HEK293T (cell line): ENCODE measurements around the gene MACROD2.

Experiments used
- CTCF ChIA-PET: fragments of 350-600 bp; formaldehyde crosslinking; extraction: SDS; loops from one replicate; lab custom pipeline; 2021; ENCODE audit warnings: antibody characterized with exemption, inconsistent platforms; lab: Yijun Ruan, JAX
- POLR2A ChIA-PET: fragments of 350-600 bp; formaldehyde crosslinking; extraction: SDS; loops from one replicate; lab custom pipeline; 2020; ENCODE audit warnings: antibody characterized with exemption, inconsistent platforms; lab: Yijun Ruan, JAX
- DNase-seq: peaks from one replicate; pipeline ENCODE4 v3.0.0; 2012; ENCODE audit warnings: mixed read lengths; ENCODE audit errors: extremely low spot score
- ARNT ChIP-seq: fragments of 450-650 bp; IDR thresholded peaks from 2 replicates; pipeline ENCODE4 v1.6.1; 2017; ENCODE audit warnings: mild to moderate bottlenecking
- BHLHE40 ChIP-seq: fragments of 450-650 bp; IDR thresholded peaks from 2 replicates; pipeline ENCODE4 v1.6.1; 2016; ENCODE audit warnings: mild to moderate bottlenecking, moderate library complexity, borderline replicate concordance
- CTBP1 ChIP-seq: fragments of 450-650 bp; IDR thresholded peaks from 2 replicates; pipeline ENCODE4 v1.6.1; 2016; ENCODE audit warnings: borderline replicate concordance
- ELF4 ChIP-seq: fragments of 450-650 bp; IDR thresholded peaks from 2 replicates; pipeline ENCODE4 v1.6.1; 2017; ENCODE audit warnings: antibody characterized with exemption
- FOXA1 ChIP-seq: fragments of 450-650 bp; IDR thresholded peaks from 2 replicates; pipeline ENCODE4 v1.6.1; 2016; ENCODE audit warnings: mild to moderate bottlenecking
- FOXK2 ChIP-seq: fragments of 450-650 bp; IDR thresholded peaks from 2 replicates; pipeline ENCODE4 v1.6.1; 2016; ENCODE audit warnings: mild to moderate bottlenecking
- FOXM1 ChIP-seq: fragments of 450-650 bp; IDR thresholded peaks from 2 replicates; pipeline ENCODE4 v1.6.1; 2017; ENCODE audit warnings: mild to moderate bottlenecking, borderline replicate concordance
- HDGF ChIP-seq: fragments of 450-650 bp; IDR thresholded peaks from 2 replicates; pipeline ENCODE4 v1.6.1; 2017; ENCODE audit warnings: antibody characterized with exemption, borderline replicate concordance
- L3MBTL2 ChIP-seq: fragments of 450-650 bp; conservative IDR thresholded peaks from 2 replicates; pipeline ENCODE4 v1.6.1; 2016; ENCODE audit warnings: mild to moderate bottlenecking
- LEF1 ChIP-seq: fragments of 450-650 bp; IDR thresholded peaks from 2 replicates; pipeline ENCODE4 v1.6.1; 2017; ENCODE audit warnings: mild to moderate bottlenecking, borderline replicate concordance
- NFRKB ChIP-seq: fragments of 450-650 bp; IDR thresholded peaks from 2 replicates; pipeline ENCODE4 v1.6.1; 2016; ENCODE audit warnings: mild to moderate bottlenecking, moderate library complexity
- SP1 ChIP-seq: fragments of 450-650 bp; IDR thresholded peaks from 2 replicates; pipeline ENCODE4 v1.6.1; 2017
- SUZ12 ChIP-seq: fragments of 450-650 bp; IDR thresholded peaks from 2 replicates; pipeline ENCODE4 v1.6.1; 2016; ENCODE audit warnings: mild to moderate bottlenecking
- TARDBP ChIP-seq: fragments of 450-650 bp; IDR thresholded peaks from 2 replicates; pipeline ENCODE4 v1.6.1; 2016
- ZNF384 ChIP-seq: fragments of 450-650 bp; IDR thresholded peaks from 2 replicates; pipeline ENCODE4 v1.6.1; 2016
- TF ChIP-seq, protein P1 (sequence below): fragments of 450-650 bp; IDR thresholded peaks from 2 replicates; pipeline ENCODE4 v1.6.1; 2016

MACROD2 gene

DNA sequence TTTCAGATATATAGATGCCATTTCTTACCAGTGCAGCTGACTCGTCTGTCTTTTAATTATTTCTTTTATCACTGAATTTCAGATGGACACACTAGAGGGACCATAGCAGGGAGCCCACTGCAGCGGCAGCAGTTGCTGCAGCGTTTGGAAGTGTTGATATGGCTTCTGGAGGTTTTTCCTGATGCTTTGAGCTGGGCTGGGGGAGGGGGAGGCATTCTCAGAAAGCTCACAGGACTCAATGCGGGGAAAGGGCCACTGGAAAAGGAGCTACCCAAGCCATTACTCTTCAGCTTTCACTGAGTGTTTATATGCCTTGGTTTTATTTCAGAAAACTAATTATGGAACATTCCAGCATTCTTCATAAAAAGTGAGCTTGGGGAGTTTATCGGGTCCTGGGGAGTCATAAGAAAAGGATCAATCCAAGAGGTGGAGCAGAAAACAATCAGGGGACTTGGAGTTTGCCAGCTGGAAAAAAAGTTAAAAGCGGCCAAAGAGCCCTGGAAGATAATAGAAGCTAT, 1082.5 kb downstream of the MACROD2 start:
- POLR2A ChIA-PET: no interaction called here
- no peak for DNase-seq
- CTCF ChIA-PET: no interaction called here
- TF ChIP-seq NFRKB (no peak), ZNF384 (no peak), LEF1 (no peak), HDGF (no peak), FOXK2 (no peak), ELF4 (no peak)
- TF ChIP-seq, protein P1, sequence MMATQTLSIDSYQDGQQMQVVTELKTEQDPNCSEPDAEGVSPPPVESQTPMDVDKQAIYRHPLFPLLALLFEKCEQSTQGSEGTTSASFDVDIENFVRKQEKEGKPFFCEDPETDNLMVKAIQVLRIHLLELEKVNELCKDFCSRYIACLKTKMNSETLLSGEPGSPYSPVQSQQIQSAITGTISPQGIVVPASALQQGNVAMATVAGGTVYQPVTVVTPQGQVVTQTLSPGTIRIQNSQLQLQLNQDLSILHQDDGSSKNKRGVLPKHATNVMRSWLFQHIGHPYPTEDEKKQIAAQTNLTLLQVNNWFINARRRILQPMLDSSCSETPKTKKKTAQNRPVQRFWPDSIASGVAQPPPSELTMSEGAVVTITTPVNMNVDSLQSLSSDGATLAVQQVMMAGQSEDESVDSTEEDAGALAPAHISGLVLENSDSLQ: no peak

DNA sequence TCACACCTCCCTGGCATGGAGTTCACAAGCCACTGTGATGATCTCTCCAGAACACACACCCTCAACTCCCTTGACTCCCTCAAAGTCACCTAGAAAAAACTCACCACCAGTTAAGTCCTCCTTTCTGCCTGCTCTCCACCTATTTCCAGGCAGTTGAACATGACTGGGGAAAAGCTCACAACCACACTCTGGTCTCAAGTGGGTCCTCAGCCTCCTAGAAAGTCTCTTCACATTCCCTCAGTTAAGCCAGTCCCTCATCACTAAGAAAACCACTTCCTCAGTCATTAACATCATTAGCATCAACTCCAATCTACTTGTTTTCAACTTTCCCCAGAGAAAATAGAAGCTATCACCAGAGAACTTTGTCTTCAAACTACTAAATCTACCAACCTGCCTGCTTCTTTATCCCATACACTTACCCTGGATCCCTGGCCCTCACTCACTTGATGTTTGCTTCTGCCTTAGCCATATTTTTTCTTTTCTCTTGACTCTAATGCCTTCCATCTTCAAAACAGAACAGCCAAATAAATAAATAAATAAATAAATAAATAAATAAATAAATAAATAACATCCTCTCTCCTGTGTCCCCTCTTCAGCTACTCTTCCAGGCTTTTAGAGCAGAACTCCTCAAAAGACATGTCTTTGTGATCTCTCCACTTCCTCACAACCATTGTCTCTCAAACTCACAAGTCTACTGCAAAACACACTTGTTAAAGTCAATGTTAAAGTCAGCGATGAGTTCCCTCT, 1084.5 kb downstream of the MACROD2 start:
- ChIA-PET POLR2A (no interaction called here), CTCF (interaction anchor here (0.6 kb wide), 1 partner anchor 146 kb away, joined by 5 read pairs; no protein-coding TSS in a partner anchor)
- DNase-seq: no peak
- TF ChIP-seq ZNF384 (no peak), BHLHE40 (no peak), SP1 (no peak), SUZ12 (no peak), TARDBP (no peak), ARNT (no peak), FOXA1 (no peak), ELF4 (no peak), FOXK2 (no peak), CTBP1 (no peak), LEF1 (no peak), FOXM1 (no peak), NFRKB (no peak), HDGF (no peak), L3MBTL2 (no peak)
- TF ChIP-seq, protein P1: no peak

DNA sequence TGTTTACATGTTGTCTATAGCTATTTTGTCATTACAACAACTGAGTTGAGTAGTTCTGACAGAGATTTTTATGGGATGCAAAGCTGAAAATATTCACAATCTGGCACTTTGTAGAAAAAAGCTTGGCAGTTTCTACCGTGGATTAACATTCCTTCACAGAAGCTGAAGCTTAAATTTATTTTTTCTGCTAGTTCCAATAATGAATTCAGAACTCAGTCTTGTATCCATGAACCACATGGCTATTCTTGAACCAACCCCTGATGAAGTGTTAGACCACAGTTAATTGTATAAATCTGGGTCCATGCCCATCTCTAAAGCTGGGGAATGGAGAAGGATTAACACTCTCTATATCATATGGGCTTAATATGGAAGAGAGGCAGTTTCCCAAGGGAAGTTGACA, 1085.9 kb downstream of the MACROD2 start:
- DNase-seq: no peak
- TF ChIP-seq ELF4: no peak
- ChIA-PET CTCF (no interaction called here), POLR2A (no interaction called here)

DNA sequence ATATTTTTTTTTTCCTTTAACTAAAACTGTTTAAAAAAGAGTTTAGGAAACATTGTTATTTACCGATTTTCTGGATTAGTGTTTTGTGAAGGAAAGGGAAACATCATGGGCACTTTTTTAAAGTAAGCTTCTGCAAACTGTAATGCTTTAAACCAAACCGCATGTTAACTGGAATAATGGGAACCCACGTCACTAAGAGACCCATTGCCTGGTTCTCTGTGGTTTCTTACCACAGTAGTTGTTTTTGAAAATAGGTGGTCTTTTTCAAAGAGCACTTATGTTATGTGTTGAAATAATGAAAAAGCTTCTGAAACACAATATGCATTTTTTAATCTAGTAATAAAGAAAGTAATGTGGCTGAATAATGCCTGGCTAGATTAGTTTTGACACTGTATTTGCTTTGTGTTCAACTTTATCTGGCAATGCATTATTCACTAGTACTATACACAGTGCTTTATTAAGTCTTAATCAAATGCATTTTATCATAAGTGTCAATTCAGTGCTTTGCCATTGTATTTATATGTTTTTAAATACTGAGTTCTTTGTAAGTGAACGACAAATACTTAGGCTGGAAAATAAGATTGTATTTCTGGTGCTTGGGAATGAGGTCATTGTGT, 1096.2 kb downstream of the MACROD2 start:
- CTCF ChIA-PET: interaction anchor here (0.7 kb wide), 1 partner anchor 20 kb away, joined by 4 read pairs; no protein-coding TSS in a partner anchor
- no peak for DNase-seq
- no peak for TF ChIP-seq ZNF384
- no peak for TF ChIP-seq FOXA1
- TF ChIP-seq BHLHE40: no peak
- TF ChIP-seq, protein P1: no peak
- no peak for TF ChIP-seq NFRKB
- POLR2A ChIA-PET: no interaction called here

DNA sequence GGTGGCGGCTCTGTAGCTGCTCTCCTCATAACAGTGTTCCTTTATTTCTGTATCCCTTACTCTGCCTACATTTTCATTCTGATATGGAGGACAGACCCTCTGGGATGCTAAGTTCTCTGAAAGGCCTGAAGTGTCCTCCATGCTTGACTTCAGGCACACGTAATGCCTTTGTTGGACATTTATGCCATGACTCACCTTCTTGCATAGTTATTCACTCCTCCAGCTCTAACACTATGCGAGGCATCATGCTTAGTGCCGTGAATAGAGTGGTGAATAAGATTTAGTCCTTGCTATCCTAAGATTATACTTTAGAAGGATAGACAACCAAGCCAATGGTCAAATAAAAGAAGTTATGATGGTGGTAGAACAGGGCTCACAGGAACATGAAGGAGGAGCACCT, 1103.0 kb downstream of the MACROD2 start:
- no peak for DNase-seq
- ChIA-PET CTCF (no interaction called here), POLR2A (no interaction called here)
- TF ChIP-seq ELF4 (no peak), ZNF384 (no peak), HDGF (no peak), FOXK2 (no peak), CTBP1 (no peak), TARDBP (no peak), ARNT (no peak), FOXA1 (no peak), FOXM1 (no peak), NFRKB (no peak), L3MBTL2 (no peak), SP1 (no peak)
- TF ChIP-seq, protein P1: no peak

DNA sequence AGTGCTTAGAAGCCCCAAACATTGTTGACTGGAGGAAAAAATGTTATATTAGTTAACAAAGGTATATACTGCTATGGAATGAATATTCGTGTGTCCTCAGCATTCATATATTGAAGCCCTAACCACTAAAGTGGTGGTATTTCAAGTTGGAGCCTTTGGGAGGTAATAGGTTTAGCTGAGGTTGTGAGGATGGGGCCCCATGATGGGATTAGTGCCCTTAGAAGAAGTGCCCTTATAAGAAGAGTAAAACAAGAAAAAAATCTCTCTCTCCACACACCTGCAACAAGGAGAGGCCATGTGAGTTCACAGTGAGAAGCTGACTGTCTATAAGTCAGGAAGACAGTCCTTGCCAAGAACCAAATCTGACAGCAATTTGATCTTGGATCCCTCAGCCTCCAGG, 1103.8 kb downstream of the MACROD2 start:
- ChIA-PET POLR2A (no interaction called here), CTCF (interaction anchor here (0.6 kb wide), 1 partner anchor 757 kb away, joined by 3 read pairs; no protein-coding TSS in a partner anchor)
- DNase-seq: no peak
- TF ChIP-seq FOXA1 (no peak), HDGF (no peak), L3MBTL2 (no peak), ELF4 (no peak), SP1 (no peak), FOXM1 (no peak), SUZ12 (no peak), FOXK2 (no peak), TARDBP (no peak), NFRKB (no peak), ARNT (no peak), BHLHE40 (no peak), CTBP1 (no peak), LEF1 (no peak), ZNF384 (no peak)
- TF ChIP-seq, protein P1: no peak
